NCI-H146 treated with DMSO at 0.1 percent for 48 hours (cell line): ENCODE data around the gene UBE2E2.

Source experiments
- DNase-seq: peaks from one replicate; lab custom pipeline; 2025; ENCODE audit not compliant: unreplicated experiment; lab: John Stamatoyannopoulos, UW

The UBE2E2 gene

DNA sequence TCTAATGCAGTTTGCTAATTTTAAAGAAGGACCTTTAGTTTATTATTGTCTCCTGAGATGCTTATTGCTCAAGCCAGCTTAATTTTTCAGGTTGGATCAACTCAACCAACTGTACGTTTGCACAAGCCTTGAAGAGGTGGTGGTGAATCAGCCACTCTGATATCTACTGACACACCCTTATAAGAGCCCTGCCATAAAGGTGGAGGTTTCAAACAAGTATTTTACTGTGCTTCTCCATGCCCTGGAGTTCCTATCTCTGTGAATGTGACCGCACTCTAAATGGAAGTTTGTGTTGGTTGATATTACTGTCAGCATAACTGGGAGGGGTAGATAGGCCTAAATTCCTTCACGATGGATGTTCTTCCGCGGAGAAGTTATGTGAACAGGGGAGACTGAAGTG lies 305.3 kb downstream of the UBE2E2 start:
- no peak for DNase-seq

GRCh38 chr3:23518441-23518840 lies 315.3 kb downstream of the UBE2E2 start:
- DNase-seq, result no peak

DNA sequence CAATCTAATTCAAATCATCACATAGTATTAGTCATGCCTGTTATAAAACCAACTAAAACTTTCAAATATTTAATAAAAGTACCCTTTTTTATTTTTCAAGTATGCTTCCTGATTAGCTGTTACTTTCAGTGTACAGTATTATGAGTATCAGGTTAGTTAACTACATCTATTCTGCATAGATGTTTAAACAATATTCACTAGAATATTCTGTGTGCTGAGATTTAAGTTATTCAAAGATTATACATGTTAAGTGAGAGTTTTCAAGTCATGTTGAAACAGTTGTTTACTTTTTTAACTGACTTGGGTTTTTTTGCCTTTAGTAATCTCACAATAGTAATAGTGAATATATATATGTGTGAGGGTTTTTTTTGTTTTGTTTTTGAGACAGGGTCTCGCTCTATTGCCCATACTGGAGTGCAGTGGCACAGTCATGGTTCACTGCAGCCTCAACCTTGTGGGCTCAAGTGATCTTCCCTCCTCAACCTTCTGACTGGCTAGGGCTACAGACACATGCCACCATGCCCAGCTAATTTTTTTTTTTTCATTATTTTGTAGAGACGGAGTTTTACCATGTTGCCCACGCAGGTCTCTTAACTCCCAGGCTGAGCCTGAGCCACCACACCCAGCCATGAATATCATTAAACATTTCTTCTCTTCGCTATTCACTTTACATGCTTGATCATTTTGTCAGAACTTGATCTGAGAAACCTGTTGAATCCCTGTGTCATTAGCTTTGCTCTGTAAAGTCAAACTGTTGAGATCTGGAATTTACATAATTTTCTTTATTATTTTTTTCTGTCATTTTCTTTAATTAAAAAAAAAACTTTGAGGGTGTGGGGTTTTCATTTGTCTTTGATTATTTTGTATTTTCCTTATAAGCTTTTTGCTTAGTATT lies 316.4 kb downstream of the UBE2E2 start:
- DNase-seq, result no peak

GRCh38 chr3:23527326-23527725 lies 324.2 kb downstream of the UBE2E2 start:
- no peak for DNase-seq

- DNase-seq, result no peak
These were observed 330.5 kb downstream of the UBE2E2 start for GRCh38 chr3:23533596-23533995.

GRCh38 chr3:23533996-23534395 lies 330.9 kb downstream of the UBE2E2 start:
- no peak for DNase-seq

GRCh38 chr3:23537101-23537551 lies 334.0 kb downstream of the UBE2E2 start:
- DNase-seq, result peak; percentile 86

- DNase-seq, result no peak
These were observed 336.1 kb downstream of the UBE2E2 start for GRCh38 chr3:23539185-23539584.

DNA sequence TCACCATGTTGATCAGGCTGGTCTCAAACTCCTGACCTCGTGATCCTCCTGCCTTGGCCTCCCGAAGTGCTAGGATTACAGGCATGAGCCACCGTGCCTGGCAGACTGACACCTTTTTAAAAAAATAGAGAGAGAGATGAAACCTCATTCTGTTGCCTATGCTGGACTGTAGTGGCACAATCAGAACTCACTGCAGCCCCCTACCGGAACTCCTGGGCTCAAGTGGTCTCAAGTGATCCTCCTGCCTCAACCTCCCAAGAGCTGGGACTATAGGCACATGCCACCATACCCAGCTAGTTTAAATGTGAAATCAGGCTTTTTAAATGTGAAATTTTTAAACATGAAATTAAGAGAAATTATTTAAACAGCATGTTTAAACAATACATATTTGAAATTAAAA lies 337.5 kb downstream of the UBE2E2 start:
- no peak for DNase-seq

DNA sequence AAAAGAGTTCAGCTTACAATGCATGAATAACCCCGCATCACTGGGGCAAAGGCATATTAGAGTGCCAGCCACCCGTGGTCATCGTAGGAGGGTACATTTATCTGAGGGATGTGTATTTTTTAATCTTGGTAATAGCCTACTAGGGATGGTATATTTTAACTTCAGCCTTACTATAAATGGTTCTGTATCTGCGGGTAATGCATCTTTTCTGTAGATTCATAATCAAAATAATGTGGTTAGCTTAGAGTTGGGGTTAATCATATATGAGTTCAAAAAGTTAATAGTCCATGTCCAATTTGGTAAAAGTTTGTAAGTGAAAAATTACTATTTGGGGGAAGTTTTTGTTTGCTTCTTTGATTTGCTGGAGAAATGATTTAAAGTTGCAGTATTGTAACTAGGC lies 339.0 kb downstream of the UBE2E2 start:
- no peak for DNase-seq

DNA sequence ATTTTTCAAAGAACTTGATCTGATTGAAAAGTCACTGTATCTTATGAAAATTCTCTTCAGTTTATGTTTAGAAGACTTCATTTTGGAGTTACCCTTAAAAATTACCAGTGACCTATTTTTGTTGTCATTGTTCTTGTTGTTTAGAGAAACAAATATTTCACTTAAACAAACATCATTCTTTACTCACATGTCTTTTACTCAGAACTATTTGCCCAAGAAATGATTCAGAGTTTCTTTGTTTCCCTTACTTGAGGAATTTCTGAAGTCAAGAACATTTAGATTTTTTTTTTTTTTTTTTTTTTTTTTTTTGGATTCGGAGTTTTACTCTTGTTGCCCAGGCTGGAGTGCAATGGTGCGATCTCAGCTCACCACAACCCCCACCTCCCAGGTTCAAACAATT lies 343.1 kb downstream of the UBE2E2 start:
- no peak for DNase-seq

GRCh38 chr3:23547905-23548650 lies 345.0 kb downstream of the UBE2E2 start:
- DNase-seq, result no peak

DNA sequence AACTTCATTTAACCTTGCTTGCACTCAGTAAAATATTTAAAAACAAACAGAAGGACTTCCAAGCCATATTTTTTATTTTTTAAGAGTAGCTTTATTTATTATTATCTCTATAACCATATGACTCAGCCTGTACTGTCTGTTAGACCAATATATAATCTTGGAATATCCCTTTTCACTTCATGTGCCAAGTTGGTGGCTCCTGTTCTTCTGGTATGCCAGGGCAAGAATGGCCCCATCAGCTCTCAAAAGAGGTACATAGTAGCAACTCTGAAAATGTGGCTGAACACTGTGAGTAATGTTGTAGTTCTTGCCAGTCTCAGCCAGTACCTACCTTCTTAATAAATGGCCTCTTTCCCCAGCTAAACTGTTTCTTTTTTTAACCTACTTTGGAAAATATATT lies 345.6 kb downstream of the UBE2E2 start:
- no peak for DNase-seq

DNA sequence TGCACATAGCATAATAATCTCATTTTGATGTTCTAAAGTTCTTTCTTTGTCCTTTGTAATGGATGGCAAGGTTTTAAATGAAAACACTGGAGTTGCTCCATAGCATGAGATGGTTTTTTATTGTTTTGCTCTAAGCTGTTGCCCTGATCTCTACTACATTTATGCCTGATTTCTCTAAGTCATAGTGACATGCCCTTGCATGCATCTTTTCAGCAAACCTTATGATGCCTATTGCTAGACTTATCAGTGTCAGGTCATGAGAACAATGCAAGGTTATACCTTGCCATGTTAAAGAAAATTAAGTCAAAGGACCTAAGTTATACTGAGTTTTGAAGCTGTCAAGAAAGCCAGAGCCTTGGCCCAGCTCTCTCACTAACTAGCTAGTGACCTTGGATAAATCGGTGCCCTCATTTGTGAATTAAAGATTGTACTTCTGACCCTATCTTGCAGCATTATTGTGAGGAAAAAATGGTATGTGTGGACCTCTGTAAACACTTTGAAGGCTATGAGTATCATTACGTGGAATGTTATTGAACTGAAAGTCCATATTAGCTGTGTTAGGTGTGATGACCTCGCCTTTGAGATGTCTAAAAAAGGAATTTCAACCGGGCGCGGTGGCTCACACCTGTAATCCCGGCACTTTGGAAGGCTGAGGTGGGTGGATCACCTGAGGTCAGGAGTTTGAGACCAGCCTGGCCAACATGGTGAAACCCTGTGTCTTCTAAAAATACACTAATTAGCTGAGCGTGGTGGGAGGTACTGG lies 346.2 kb downstream of the UBE2E2 start:
- DNase-seq, result no peak

GRCh38 chr3:23550402-23550801 lies 347.3 kb downstream of the UBE2E2 start:
- DNase-seq, result no peak

DNA sequence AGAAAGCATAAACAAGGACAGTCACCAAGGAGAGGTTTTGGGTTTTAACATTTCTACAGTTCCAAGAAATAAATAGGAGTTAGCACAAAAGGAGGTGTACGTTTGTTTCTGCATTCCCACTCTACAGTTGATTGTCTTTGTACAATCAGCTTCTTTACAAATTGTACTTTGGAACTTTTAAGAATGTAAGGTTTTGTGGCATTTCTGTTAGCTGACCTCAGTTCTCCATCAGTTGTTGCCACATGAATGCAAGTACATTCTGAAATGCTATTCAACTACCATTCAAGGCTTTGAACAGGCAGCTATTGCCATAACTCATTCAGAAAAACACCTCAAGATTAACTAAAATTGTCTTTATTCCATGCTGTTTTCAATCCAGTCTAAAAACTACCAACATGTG lies 349.4 kb downstream of the UBE2E2 start:
- no peak for DNase-seq

DNA sequence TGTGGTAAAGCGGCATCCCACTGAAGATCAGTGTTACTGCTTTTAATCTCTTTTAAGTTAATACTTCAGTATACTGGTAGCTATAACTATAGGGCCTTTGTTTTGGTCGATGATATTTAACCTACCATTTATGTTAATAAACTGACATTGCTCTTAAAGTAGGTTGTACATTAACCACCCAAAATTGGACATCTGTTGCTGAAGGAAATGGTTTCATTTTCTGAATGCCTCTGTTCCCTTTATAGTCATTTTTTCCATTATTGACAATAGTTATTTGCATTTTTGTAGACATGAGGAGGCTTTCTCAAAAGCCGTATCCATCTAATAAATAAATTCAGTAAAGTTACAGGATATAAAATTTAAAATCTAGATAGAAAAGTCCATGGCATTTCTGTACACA lies 350.2 kb downstream of the UBE2E2 start:
- DNase-seq, result no peak

GRCh38 chr3:23565041-23565775 lies 362.1 kb downstream of the UBE2E2 start:
- no peak for DNase-seq

- no peak for DNase-seq
These were observed 363.4 kb downstream of the UBE2E2 start for GRCh38 chr3:23566499-23566898.

- no peak for DNase-seq
These were observed 364.8 kb downstream of the UBE2E2 start for GRCh38 chr3:23567917-23568316.

- no peak for DNase-seq
These were observed 370.7 kb downstream of the UBE2E2 start for GRCh38 chr3:23573827-23574226.
